ENCODE measurements around the gene KDM6A.
"Not testable (repeated sequence)": the region's sequence is repeated elsewhere in the genome, so short reads cannot be mapped to it uniquely, and the experiment has no call there.

The KDM6A gene

DNA sequence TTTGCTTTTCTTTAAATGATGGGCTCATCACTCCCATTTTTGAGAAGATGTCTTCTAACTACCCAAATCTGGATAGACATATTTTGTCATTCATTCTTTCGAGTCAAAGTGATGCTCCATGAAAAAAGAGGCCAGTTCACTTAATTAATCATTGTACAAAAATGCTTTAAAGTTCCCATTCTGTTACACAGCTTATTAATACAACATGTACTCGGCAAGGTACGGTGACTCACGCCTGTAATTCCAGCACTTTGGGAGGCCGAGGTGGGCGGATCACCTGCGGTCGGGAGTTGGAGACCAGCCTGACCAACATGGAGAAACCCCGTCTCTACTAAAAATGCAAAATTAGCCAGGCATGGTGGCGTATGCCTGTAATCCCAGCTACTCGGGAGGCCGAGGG lies 67.6 kb downstream of the KDM6A start:
- not testable (repeated sequence) for H3K27ac ChIP-seq (ENCODE audit: low read depth, low read length); H3K36me3 ChIP-seq (ENCODE audit: control insufficient read depth in 5 of 5, insufficient read depth in 5 of 5, low read length in 5 of 5); H3K27me3 ChIP-seq (ENCODE audit: control insufficient read depth in 5 of 5, insufficient read depth in 4 of 5, low read length in 5 of 5); H3K4me3 ChIP-seq (ENCODE audit: low read depth in 1 of 5, low read length in 5 of 5); H3K9ac ChIP-seq (ENCODE audit: low read length in 5 of 5)
- Histone ChIP-seq H3K9me3 (ENCODE audit: control insufficient read depth in 5 of 5, low read length in 5 of 5) (peaks cover 7 to 10% (median 8%) of the 10 kb centered on the region in 5 donors), H3K4me1 (ENCODE audit: control insufficient read depth in 5 of 5, insufficient read depth in 5 of 5, low read length in 5 of 5) (peaks cover 0 to 17% (median 11%) of the 10 kb centered on the region in 5 donors)

DNA sequence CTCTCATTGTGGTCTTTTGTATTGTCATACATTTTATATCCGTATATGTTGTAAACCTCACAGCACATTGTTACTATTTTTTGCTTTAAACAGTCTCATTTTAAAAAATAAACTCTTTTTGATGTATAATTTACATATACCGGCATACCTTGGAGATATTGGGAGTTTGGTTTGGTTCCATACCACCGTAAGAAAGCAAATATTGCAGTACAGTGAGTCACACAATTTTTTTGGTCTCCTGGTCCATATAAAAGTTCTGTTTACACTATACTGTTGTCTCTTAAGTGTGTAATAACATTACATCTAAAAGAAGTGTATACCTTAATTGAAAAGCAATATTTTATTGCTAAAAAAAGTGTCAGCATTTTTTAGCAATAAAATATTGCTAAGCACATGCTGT lies 70.0 kb downstream of the KDM6A start:
- Histone ChIP-seq H3K9ac (ENCODE audit: low read length in 5 of 5) (no peak overlapping the region), H3K27ac (ENCODE audit: low read depth, low read length) (no peak overlapping the region), H3K36me3 (ENCODE audit: control insufficient read depth in 5 of 5, insufficient read depth in 5 of 5, low read length in 5 of 5) (no peaks in the 10 kb centered on the region), H3K9me3 (ENCODE audit: control insufficient read depth in 5 of 5, low read length in 5 of 5) (peaks cover 7 to 12% (median 10%) of the 10 kb centered on the region in 5 donors), H3K4me1 (ENCODE audit: control insufficient read depth in 5 of 5, insufficient read depth in 5 of 5, low read length in 5 of 5) (peaks cover 0 to 4% (median 2%) of the 10 kb centered on the region in 5 donors), H3K4me3 (ENCODE audit: low read depth in 1 of 5, low read length in 5 of 5) (no peak overlapping the region), H3K27me3 (ENCODE audit: control insufficient read depth in 5 of 5, insufficient read depth in 4 of 5, low read length in 5 of 5) (no peaks in the 10 kb centered on the region)

DNA sequence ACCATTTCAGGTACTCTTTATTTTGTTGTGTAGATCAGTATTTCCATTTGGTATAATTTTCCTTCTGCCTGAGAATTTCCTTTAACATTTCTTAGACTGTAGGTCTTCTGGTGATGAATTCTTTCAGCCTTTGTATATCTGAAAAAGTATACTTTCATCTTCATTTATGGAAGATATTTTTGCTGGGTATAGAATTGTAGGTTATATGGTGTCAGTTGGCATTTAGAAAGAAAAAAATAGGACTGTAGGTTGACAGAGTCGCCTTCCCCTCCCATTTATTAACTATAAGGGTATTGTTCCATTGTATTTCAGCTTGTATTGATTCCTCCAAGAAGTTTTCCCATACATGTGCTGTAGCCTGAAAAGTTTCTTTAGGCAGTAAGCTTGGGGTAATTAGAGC lies 71.9 kb downstream of the KDM6A start:
- Histone ChIP-seq H3K4me3 (ENCODE audit: low read depth in 1 of 5, low read length in 5 of 5) (no peak overlapping the region), H3K27ac (ENCODE audit: low read depth, low read length) (no peak overlapping the region), H3K9ac (ENCODE audit: low read length in 5 of 5) (no peak overlapping the region), H3K4me1 (ENCODE audit: control insufficient read depth in 5 of 5, insufficient read depth in 5 of 5, low read length in 5 of 5) (no peaks in the 10 kb centered on the region), H3K9me3 (ENCODE audit: control insufficient read depth in 5 of 5, low read length in 5 of 5) (peaks cover 7 to 12% (median 10%) of the 10 kb centered on the region in 5 donors), H3K27me3 (ENCODE audit: control insufficient read depth in 5 of 5, insufficient read depth in 4 of 5, low read length in 5 of 5) (no peaks in the 10 kb centered on the region), H3K36me3 (ENCODE audit: control insufficient read depth in 5 of 5, insufficient read depth in 5 of 5, low read length in 5 of 5) (no peaks in the 10 kb centered on the region)

DNA sequence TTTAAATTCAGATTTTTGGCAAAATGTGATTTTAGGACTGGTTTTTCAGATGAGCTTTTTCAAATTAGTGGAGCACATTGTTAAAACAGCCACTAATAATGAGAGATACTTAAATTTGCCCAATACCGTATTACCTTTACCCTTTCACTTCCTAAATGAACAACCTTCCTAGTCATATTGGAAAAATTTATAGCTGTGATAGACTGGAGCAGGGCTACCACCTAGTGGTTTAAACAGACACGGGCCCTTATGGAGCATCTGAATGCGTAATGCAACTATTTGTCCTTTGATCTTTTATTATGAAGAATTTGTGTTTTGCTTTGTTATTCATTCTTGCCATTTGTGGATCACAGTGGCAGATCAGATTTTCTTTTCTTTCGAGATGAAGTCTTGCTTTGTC lies 72.7 kb downstream of the KDM6A start:
- H3K27ac ChIP-seq (ENCODE audit: low read depth, low read length), result no peak overlapping the region
- peaks cover 7 to 12% (median 10%) of the 10 kb centered on the region in 5 donors for H3K9me3 ChIP-seq (ENCODE audit: control insufficient read depth in 5 of 5, low read length in 5 of 5)
- no peaks in the 10 kb centered on the region for H3K27me3 ChIP-seq (ENCODE audit: control insufficient read depth in 5 of 5, insufficient read depth in 4 of 5, low read length in 5 of 5)
- no peak overlapping the region for H3K4me3 ChIP-seq (ENCODE audit: low read depth in 1 of 5, low read length in 5 of 5)
- no peaks in the 10 kb centered on the region for H3K36me3 ChIP-seq (ENCODE audit: control insufficient read depth in 5 of 5, insufficient read depth in 5 of 5, low read length in 5 of 5)
- no peak overlapping the region for H3K9ac ChIP-seq (ENCODE audit: low read length in 5 of 5)
- H3K4me1 ChIP-seq (ENCODE audit: control insufficient read depth in 5 of 5, insufficient read depth in 5 of 5, low read length in 5 of 5), result peaks cover 0 to 5% (median 0%) of the 10 kb centered on the region in 5 donors

DNA sequence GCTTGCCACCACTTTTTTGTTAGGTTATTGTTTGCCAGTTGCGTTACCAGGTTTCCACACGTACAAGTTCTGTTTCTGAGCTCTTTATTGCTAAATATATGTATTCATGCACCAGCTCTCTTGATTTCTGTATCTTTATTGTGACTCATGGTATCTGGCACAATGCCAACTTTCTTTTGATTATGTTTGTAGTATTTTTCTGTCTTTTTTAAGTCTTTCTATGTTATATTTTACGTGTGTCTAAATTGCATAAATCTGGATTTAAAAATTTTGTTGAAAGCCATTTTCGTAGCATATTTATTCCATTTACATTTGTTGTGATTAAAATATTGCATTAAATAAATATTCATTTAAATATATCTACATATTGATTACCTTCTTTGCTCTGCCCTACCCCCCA lies 73.8 kb downstream of the KDM6A start:
- Histone ChIP-seq H3K27me3 (ENCODE audit: control insufficient read depth in 5 of 5, insufficient read depth in 4 of 5, low read length in 5 of 5) (no peaks in the 10 kb centered on the region), H3K4me3 (ENCODE audit: low read depth in 1 of 5, low read length in 5 of 5) (no peak overlapping the region), H3K9me3 (ENCODE audit: control insufficient read depth in 5 of 5, low read length in 5 of 5) (peaks cover 7 to 12% (median 10%) of the 10 kb centered on the region in 5 donors), H3K4me1 (ENCODE audit: control insufficient read depth in 5 of 5, insufficient read depth in 5 of 5, low read length in 5 of 5) (peaks cover 0 to 11% (median 3%) of the 10 kb centered on the region in 5 donors), H3K27ac (ENCODE audit: low read depth, low read length) (no peak overlapping the region), H3K36me3 (ENCODE audit: control insufficient read depth in 5 of 5, insufficient read depth in 5 of 5, low read length in 5 of 5) (no peaks in the 10 kb centered on the region), H3K9ac (ENCODE audit: low read length in 5 of 5) (no peak overlapping the region)

DNA sequence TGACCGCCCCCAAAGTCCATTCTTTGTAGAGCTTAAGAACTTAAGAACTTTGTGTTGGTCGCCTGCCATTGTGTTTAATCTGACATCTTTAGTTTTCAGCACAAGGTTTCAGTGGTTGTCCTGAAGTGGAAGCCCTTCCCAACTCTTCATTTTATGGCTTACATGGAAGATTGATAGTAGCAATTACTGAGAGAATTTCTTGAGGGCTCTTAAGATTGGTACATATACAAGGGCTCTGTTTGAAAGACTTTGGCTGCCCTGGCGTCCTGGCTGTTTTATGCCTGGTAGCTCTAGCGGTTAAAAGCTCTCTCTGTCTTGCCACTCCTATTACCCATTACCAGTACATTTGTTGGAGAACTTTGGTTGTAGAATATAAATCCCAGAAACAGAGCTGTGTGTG lies 75.0 kb downstream of the KDM6A start:
- Histone ChIP-seq H3K27me3 (ENCODE audit: control insufficient read depth in 5 of 5, insufficient read depth in 4 of 5, low read length in 5 of 5) (no peaks in the 10 kb centered on the region), H3K9ac (ENCODE audit: low read length in 5 of 5) (no peak overlapping the region), H3K9me3 (ENCODE audit: control insufficient read depth in 5 of 5, low read length in 5 of 5) (peaks cover 7 to 12% (median 10%) of the 10 kb centered on the region in 5 donors), H3K36me3 (ENCODE audit: control insufficient read depth in 5 of 5, insufficient read depth in 5 of 5, low read length in 5 of 5) (no peaks in the 10 kb centered on the region), H3K27ac (ENCODE audit: low read depth, low read length) (no peak overlapping the region), H3K4me1 (ENCODE audit: control insufficient read depth in 5 of 5, insufficient read depth in 5 of 5, low read length in 5 of 5) (peaks cover 0 to 22% (median 5%) of the 10 kb centered on the region in 5 donors), H3K4me3 (ENCODE audit: low read depth in 1 of 5, low read length in 5 of 5) (no peak overlapping the region)

DNA sequence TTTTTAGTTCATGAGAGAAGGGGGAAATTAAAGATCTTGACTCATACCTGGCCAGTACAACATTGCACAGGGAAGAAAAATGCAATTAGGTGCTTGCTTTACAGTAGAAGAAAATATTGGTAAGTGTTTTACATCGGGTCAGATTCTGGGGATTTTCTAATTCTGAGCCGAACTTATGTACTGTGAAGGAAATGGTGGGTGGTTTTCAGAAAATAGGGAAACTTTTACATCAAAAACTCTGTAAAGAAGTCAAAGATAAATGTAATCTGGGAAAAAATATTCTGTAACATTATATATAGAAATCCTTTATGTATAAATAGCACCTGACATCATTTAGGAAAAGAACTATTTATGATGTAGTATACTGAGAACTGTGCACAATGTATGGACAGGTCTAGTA lies 75.4 kb downstream of the KDM6A start:
- peaks cover 0 to 26% (median 5%) of the 10 kb centered on the region in 5 donors for H3K4me1 ChIP-seq (ENCODE audit: control insufficient read depth in 5 of 5, insufficient read depth in 5 of 5, low read length in 5 of 5)
- H3K9ac ChIP-seq (ENCODE audit: low read length in 5 of 5), result no peak overlapping the region

DNA sequence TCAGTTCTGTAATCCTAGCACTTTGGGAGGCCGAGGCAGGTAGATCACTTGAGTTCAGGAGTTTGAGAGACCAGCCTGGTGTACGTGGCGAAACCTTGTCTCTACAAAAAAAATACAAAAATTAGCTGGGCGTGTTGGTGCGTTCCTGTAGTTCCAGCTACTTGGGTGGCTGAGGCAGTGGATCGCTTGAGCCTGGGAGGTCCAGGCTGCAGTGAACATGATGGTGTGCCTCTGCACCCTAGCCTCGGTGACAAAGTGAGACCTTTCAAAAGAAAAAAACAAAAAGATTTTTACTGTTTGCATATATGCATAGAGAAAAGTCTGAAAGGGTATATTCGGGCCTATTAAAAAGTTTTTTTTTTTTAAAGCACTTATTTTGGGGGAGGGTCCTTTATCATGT lies 76.1 kb downstream of the KDM6A start:
- Histone ChIP-seq H3K9me3 (ENCODE audit: control insufficient read depth in 5 of 5, low read length in 5 of 5) (peaks cover 7 to 12% (median 10%) of the 10 kb centered on the region in 5 donors), H3K27ac (ENCODE audit: low read depth, low read length) (no peak overlapping the region), H3K9ac (ENCODE audit: low read length in 5 of 5) (no peak overlapping the region), H3K27me3 (ENCODE audit: control insufficient read depth in 5 of 5, insufficient read depth in 4 of 5, low read length in 5 of 5) (no peaks in the 10 kb centered on the region), H3K4me1 (ENCODE audit: control insufficient read depth in 5 of 5, insufficient read depth in 5 of 5, low read length in 5 of 5) (peaks cover 0 to 27% (median 6%) of the 10 kb centered on the region in 5 donors), H3K36me3 (ENCODE audit: control insufficient read depth in 5 of 5, insufficient read depth in 5 of 5, low read length in 5 of 5) (no peaks in the 10 kb centered on the region), H3K4me3 (ENCODE audit: low read depth in 1 of 5, low read length in 5 of 5) (no peak overlapping the region)

More for the DNA sequence above, 75.4 kb downstream of the KDM6A start:
- peaks cover 7 to 12% (median 10%) of the 10 kb centered on the region in 5 donors for H3K9me3 ChIP-seq (ENCODE audit: control insufficient read depth in 5 of 5, low read length in 5 of 5)
- no peaks in the 10 kb centered on the region for H3K36me3 ChIP-seq (ENCODE audit: control insufficient read depth in 5 of 5, insufficient read depth in 5 of 5, low read length in 5 of 5)
- H3K4me3 ChIP-seq (ENCODE audit: low read depth in 1 of 5, low read length in 5 of 5), result no peak overlapping the region
- H3K27me3 ChIP-seq (ENCODE audit: control insufficient read depth in 5 of 5, insufficient read depth in 4 of 5, low read length in 5 of 5), result no peaks in the 10 kb centered on the region
- H3K27ac ChIP-seq (ENCODE audit: low read depth, low read length), result no peak overlapping the region

DNA sequence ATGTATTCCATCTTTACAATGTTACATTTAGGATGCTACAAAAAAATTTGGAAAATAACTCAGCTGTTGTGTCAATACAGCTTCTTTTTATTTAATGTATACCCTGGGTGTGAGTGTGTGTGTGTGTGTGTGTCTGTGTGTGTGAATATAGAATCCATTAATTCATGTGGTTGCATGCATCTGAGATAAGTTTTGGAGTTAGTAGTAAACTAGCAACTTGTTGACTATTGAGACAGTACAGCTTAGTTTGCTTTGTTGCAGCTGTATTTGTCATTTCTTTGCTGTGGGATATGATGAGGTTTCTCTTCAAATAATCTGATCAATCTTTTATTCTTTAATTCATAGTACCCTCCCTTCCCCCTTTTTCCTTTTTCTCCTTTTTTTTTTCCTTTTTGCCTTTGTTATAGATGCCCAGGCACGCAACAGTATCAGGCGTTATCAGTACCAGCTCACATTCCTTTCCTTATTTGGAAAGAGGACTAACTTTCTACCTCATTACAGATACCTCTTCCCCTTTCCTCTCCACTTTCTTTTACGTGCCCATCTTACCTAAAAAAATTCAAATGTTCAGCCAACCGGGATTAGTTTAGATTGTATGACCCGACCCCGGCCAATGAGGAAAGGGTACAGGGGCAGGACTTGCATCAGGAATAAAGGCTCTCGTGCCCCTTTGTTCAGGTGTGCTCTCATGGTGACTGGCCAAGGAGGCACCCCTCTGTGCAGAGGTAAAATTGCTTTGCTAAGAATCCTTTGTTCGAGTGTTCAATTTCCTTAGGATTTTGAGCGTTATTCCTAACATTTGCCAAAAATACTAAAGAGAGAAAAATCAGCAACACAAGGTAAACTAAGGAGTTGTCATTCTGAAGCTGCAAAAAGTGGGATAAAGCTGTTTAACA lies 77.7 kb downstream of the KDM6A start:
- H3K36me3 ChIP-seq (ENCODE audit: control insufficient read depth in 5 of 5, insufficient read depth in 5 of 5, low read length in 5 of 5); H3K9me3 ChIP-seq (ENCODE audit: control insufficient read depth in 5 of 5, low read length in 5 of 5); H3K27me3 ChIP-seq (ENCODE audit: control insufficient read depth in 5 of 5, insufficient read depth in 4 of 5, low read length in 5 of 5); H3K9ac ChIP-seq (ENCODE audit: low read length in 5 of 5); H3K27ac ChIP-seq (ENCODE audit: low read depth, low read length); H3K4me3 ChIP-seq (ENCODE audit: low read depth in 1 of 5, low read length in 5 of 5): not testable (repeated sequence)
- H3K4me1 ChIP-seq (ENCODE audit: control insufficient read depth in 5 of 5, insufficient read depth in 5 of 5, low read length in 5 of 5), result peaks cover 0 to 29% (median 10%) of the 10 kb centered on the region in 5 donors

DNA sequence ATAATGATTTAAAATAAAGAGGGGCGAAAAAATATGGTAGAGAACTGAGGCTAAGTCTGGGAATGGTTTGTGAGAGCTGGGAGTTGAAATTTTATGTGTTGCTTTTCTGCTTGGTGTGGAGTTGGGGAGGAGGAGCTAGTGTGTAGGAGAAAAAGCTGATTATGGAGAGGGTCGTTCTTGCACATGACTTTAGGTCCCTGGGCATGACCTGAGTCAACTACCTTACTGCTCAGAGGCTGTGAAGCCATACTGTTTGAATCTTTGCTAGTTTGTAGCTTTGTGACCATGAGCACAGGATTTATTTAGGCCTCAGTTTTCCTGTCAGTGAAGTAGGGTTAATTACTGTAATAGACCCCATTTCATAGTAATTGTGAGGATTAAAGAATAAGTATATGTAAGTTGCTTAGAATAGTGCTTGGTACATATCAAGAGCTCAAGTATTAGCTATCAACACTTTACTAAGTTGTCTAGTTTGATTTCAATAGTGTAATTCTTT lies 78.6 kb downstream of the KDM6A start:
- peaks cover 0 to 2% (median 0%) of the 10 kb centered on the region in 5 donors for H3K9me3 ChIP-seq (ENCODE audit: control insufficient read depth in 5 of 5, low read length in 5 of 5)
- H3K27me3 ChIP-seq (ENCODE audit: control insufficient read depth in 5 of 5, insufficient read depth in 4 of 5, low read length in 5 of 5), result no peaks in the 10 kb centered on the region
- H3K36me3 ChIP-seq (ENCODE audit: control insufficient read depth in 5 of 5, insufficient read depth in 5 of 5, low read length in 5 of 5), result no peaks in the 10 kb centered on the region
- peaks cover 0 to 29% (median 10%) of the 10 kb centered on the region in 5 donors for H3K4me1 ChIP-seq (ENCODE audit: control insufficient read depth in 5 of 5, insufficient read depth in 5 of 5, low read length in 5 of 5)
- no peak overlapping the region for H3K9ac ChIP-seq (ENCODE audit: low read length in 5 of 5)
- no peak overlapping the region for H3K27ac ChIP-seq (ENCODE audit: low read depth, low read length)
- no peak overlapping the region for H3K4me3 ChIP-seq (ENCODE audit: low read depth in 1 of 5, low read length in 5 of 5)

Measured in subcutaneous abdominal adipose tissue (tissue), 5 donors.